ENCODE data around the gene POLR2E. TPM values are rescaled to one million over a fixed set of nuclear protein-coding genes. Genes with fewer than 3 reads are reported as not detected.

The POLR2E gene
- total RNA-seq, 4 donors from 2014 or later = 74.3 to 107 (median 96.9) TPM

- no peaks in the 10 kb centered on the region for H3K27me3 ChIP-seq
- no peaks in the 10 kb centered on the region for H3K4me1 ChIP-seq
- no peaks in the 10 kb centered on the region for H3K36me3 ChIP-seq
- no peak overlapping the region for H3K4me3 ChIP-seq
- no peak overlapping the region for H3K27ac ChIP-seq
- peak in 1 of 3 donors; percentile 44 for DNase-seq
- peaks cover 0 to 12% (median 3%) of the 10 kb centered on the region in 4 donors for H3K9me3 ChIP-seq
- no peak for TF ChIP-seq POLR2A (IDR thresholded peaks at IDR 0.05)
- TF ChIP-seq, protein P1, sequence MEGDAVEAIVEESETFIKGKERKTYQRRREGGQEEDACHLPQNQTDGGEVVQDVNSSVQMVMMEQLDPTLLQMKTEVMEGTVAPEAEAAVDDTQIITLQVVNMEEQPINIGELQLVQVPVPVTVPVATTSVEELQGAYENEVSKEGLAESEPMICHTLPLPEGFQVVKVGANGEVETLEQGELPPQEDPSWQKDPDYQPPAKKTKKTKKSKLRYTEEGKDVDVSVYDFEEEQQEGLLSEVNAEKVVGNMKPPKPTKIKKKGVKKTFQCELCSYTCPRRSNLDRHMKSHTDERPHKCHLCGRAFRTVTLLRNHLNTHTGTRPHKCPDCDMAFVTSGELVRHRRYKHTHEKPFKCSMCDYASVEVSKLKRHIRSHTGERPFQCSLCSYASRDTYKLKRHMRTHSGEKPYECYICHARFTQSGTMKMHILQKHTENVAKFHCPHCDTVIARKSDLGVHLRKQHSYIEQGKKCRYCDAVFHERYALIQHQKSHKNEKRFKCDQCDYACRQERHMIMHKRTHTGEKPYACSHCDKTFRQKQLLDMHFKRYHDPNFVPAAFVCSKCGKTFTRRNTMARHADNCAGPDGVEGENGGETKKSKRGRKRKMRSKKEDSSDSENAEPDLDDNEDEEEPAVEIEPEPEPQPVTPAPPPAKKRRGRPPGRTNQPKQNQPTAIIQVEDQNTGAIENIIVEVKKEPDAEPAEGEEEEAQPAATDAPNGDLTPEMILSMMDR (IDR thresholded peaks at IDR 0.05) = no peak
These were observed 40.1 kb downstream of the POLR2E start for GRCh38 chr19:1055028-1055425.

DNA sequence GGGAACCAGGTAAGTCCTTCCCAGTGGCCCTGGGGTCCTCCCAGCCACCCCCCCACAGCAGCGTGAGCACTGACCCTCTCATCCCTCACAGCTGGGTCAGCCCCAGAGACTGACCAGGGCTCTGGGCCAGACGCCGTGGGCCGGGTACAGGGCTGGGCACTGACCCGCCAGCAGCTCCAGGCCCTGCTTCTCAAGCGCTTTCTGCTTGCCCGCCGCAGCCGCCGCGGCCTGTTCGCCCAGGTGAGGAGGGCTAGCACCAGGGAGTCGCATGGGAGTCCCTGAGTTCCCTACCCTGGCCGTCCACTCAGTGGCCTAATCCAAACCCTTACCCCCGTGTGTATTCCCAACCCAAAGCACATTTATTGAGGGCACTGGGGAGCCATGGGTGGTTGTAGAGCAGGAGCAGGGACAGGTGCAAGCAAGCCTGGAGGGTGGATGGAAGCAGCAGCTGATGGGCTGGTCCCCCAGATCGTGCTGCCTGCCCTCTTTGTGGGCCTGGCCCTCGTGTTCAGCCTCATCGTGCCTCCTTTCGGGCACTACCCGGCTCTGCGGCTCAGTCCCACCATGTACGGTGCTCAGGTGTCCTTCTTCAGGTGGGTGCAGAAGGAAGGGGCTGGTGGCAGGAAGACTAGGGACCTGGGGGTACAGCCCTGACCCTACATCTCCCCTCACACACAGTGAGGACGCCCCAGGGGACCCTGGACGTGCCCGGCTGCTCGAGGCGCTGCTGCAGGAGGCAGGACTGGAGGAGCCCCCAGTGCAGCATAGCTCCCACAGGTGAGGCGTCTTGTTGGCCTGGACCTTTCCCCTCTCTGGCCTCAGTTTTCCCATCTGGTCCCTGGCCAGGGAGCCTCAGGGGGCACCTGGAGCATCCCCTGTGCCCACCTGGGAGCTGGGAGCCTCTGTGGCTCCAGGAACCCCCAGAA lies 40.8 kb downstream of the POLR2E start:
- H3K27ac ChIP-seq = no peak overlapping the region
- TF ChIP-seq, protein P1 (IDR thresholded peaks at IDR 0.05) = no peak
- TF ChIP-seq POLR2A (IDR thresholded peaks at IDR 0.05) = no peak
- peak in 1 of 3 donors; percentile 39 for DNase-seq
- H3K4me1 ChIP-seq = no peaks in the 10 kb centered on the region
- no peaks in the 10 kb centered on the region for H3K36me3 ChIP-seq
- no peak overlapping the region for H3K4me3 ChIP-seq
- H3K27me3 ChIP-seq = no peaks in the 10 kb centered on the region
- H3K9me3 ChIP-seq = peaks cover 0 to 12% (median 3%) of the 10 kb centered on the region in 4 donors

DNA sequence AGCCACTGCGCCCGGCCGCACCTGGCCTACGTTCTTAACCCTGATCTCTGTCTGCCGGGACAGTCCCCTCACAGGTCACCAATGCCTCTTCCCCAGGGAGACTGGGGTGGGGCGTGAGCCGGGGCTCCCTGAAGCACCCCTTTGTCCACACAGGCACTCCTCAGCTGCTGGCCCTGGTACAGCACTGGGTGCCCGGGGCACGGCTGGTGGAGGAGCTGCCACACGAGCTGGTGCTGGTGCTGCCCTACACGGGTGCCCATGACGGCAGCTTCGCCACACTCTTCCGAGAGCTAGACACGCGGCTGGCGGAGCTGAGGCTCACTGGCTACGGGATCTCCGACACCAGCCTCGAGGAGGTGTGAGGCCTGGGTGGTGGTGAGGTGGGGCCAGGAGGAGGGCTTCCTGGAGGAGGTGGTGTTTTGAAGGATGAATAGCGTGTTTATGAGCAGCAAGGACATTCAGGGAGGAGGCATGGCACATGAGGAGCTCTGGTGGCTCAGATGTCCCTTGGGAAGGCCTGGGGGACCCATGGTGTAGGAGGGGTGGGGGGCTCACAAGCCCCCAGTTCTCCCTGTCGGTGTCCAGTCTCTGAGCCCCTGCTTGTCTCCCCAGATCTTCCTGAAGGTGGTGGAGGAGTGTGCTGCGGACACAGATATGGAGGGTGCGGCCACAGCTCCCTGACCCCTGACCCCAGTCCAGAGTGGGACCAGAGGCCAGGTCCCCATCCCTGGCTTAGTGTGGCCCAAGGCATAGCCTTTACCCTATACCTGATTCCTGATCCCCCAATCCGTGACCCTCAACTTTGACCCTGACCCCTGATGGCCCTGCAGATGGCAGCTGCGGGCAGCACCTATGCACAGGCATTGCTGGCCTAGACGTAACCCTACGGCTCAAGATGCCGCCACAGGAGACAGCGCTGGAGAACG lies 41.7 kb downstream of the POLR2E start:
- no peaks in the 10 kb centered on the region for H3K36me3 ChIP-seq
- no peak overlapping the region for H3K27ac ChIP-seq
- no peak overlapping the region for H3K4me3 ChIP-seq
- H3K4me1 ChIP-seq = no peaks in the 10 kb centered on the region
- peaks cover 0 to 7% (median 3%) of the 10 kb centered on the region in 4 donors for H3K9me3 ChIP-seq
- H3K27me3 ChIP-seq = no peaks in the 10 kb centered on the region
- TF ChIP-seq, protein P1 (IDR thresholded peaks at IDR 0.05) = no peak
- no peak for TF ChIP-seq POLR2A (IDR thresholded peaks at IDR 0.05)
- peak in 1 of 3 donors; percentile 44 for DNase-seq

- no peak overlapping the region for H3K27ac ChIP-seq
- TF ChIP-seq, protein P1 (IDR thresholded peaks at IDR 0.05) = no peak
- no peak for TF ChIP-seq POLR2A (IDR thresholded peaks at IDR 0.05)
- no peaks in the 10 kb centered on the region for H3K27me3 ChIP-seq
- no peak overlapping the region for H3K4me3 ChIP-seq
- DNase-seq = no peak
- no peaks in the 10 kb centered on the region for H3K36me3 ChIP-seq
- no peaks in the 10 kb centered on the region for H3K4me1 ChIP-seq
- H3K9me3 ChIP-seq = peaks cover 0 to 6% (median 2%) of the 10 kb centered on the region in 4 donors
These were observed 42.7 kb downstream of the POLR2E start for GRCh38 chr19:1052349-1052975.

GRCh38 chr19:1051791-1052190 lies 43.4 kb downstream of the POLR2E start:
- DNase-seq = no peak
- TF ChIP-seq POLR2A (IDR thresholded peaks at IDR 0.05) = no peak
- TF ChIP-seq, protein P1 (IDR thresholded peaks at IDR 0.05) = no peak
- Histone ChIP-seq H3K9me3 (peaks cover 0 to 4% (median 0%) of the 10 kb centered on the region in 4 donors), H3K36me3 (peaks cover 0 to 4% (median 0%) of the 10 kb centered on the region in 3 donors), H3K4me3 (no peak overlapping the region), H3K27me3 (no peaks in the 10 kb centered on the region), H3K27ac (no peak overlapping the region), H3K4me1 (peaks cover 0 to 4% (median 0%) of the 10 kb centered on the region in 4 donors)
